GM12872 (cell line): ENCODE results near the gene SNX32.

Source experiments
- CTCF ChIP-seq: IDR thresholded peaks from 3 replicates; pipeline ENCODE4 v1.5.1; 2011; ENCODE audit warnings: low read depth, mild to moderate bottlenecking, low read length, moderate library complexity; ENCODE audit not compliant: insufficient read depth

The SNX32 gene

GRCh38 chr11:65847746-65848145 is 14.0 kb downstream of the SNX32 start:
- no peak for TF ChIP-seq CTCF

- no peak for TF ChIP-seq CTCF
Measured at GRCh38 chr11:65849366-65849765, 15.6 kb downstream of the SNX32 start.

GRCh38 chr11:65849771-65850216 is 16.0 kb downstream of the SNX32 start:
- no peak for TF ChIP-seq CTCF

GRCh38 chr11:65850217-65851082 is 16.7 kb downstream of the SNX32 start:
- no peak for TF ChIP-seq CTCF

- TF ChIP-seq CTCF = peak; percentile 72
Measured at GRCh38 chr11:65851083-65851579, 17.4 kb downstream of the SNX32 start.

GRCh38 chr11:65851811-65852507 is 18.2 kb downstream of the SNX32 start:
- TF ChIP-seq CTCF = no peak

GRCh38 chr11:65852508-65853245 is 18.9 kb downstream of the SNX32 start:
- no peak for TF ChIP-seq CTCF
